ENCODE data around the gene DCDC1.

Gene DCDC1

GRCh38 chr11:31412946-31413345 lies 43.4 kb upstream of the DCDC1 start:
- no peak overlapping the region for H3K27ac ChIP-seq
- TF ChIP-seq ZFX (IDR thresholded peaks at IDR 0.05) (no peak), CTCF (conservative IDR thresholded peaks at IDR 0.05) (no peak)

GRCh38 chr11:31408201-31408600 lies 38.7 kb upstream of the DCDC1 start:
- TF ChIP-seq ZFX (IDR thresholded peaks at IDR 0.05) (no peak), CTCF (conservative IDR thresholded peaks at IDR 0.05) (no peak)
- no peak overlapping the region for H3K27ac ChIP-seq

- no peak for TF ChIP-seq CTCF (conservative IDR thresholded peaks at IDR 0.05)
- no peak for TF ChIP-seq ZFX (IDR thresholded peaks at IDR 0.05)
- H3K27ac ChIP-seq = no peak overlapping the region
These were observed 35.1 kb upstream of the DCDC1 start for GRCh38 chr11:31404614-31405013.

- TF ChIP-seq ZFX (IDR thresholded peaks at IDR 0.05) (no peak), CTCF (conservative IDR thresholded peaks at IDR 0.05) (peak; percentile 83)
- no peak overlapping the region for H3K27ac ChIP-seq
These were observed 27.8 kb upstream of the DCDC1 start for GRCh38 chr11:31397239-31397834.

- no peak for TF ChIP-seq ZFX (IDR thresholded peaks at IDR 0.05)
- no peak for TF ChIP-seq CTCF (conservative IDR thresholded peaks at IDR 0.05)
- H3K27ac ChIP-seq = no peak overlapping the region
These were observed 17.8 kb upstream of the DCDC1 start for GRCh38 chr11:31387379-31387778.

- no peak for TF ChIP-seq ZFX (IDR thresholded peaks at IDR 0.05)
- TF ChIP-seq CTCF (conservative IDR thresholded peaks at IDR 0.05) = no peak
- H3K27ac ChIP-seq = no peak overlapping the region
These were observed 13.6 kb upstream of the DCDC1 start for GRCh38 chr11:31383116-31383515.

GRCh38 chr11:31375879-31376278 lies 6.3 kb upstream of the DCDC1 start:
- H3K27ac ChIP-seq = no peak overlapping the region
- no peak for TF ChIP-seq CTCF (conservative IDR thresholded peaks at IDR 0.05)
- no peak for TF ChIP-seq ZFX (IDR thresholded peaks at IDR 0.05)

All from C4-2B (cell line).